ENCODE measurements around the gene TNP1.

The TNP1 gene, protein sequence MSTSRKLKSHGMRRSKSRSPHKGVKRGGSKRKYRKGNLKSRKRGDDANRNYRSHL

DNA sequence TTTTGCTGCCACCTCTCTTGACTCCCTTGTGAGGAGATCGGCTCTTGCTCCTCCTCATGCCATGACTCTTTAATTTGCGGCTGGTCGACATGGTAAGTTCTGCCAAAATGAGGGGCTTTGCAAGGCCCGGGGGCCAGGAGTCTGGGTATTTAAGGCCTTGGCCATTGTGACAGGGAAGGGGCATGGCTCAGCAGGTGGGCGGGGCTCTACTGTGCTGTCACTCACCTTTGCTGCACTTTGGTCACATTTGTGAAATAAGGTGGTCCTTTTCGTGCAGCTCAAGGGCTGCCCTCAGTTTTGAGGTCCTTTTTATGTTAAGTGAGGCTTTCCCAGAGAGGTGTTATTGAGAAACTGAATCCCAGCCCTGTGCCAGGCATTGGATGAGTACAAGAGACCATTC, at the start of gene TNP1:
Gene TNP1, minus strand, starts transcription at position 121 of the 400 bp plus-strand sequence. Its CDS starts 30 bp downstream, at position 91.
- no peak for DNase-seq

GRCh38 chr2:216908300-216908699, 48.4 kb upstream of the TNP1 start:
- no peak for DNase-seq

GRCh38 chr2:216905649-216906329, 45.9 kb upstream of the TNP1 start:
- DNase-seq = no peak

- no peak for DNase-seq
These were observed 45.1 kb upstream of the TNP1 start for GRCh38 chr2:216904974-216905373.

DNA sequence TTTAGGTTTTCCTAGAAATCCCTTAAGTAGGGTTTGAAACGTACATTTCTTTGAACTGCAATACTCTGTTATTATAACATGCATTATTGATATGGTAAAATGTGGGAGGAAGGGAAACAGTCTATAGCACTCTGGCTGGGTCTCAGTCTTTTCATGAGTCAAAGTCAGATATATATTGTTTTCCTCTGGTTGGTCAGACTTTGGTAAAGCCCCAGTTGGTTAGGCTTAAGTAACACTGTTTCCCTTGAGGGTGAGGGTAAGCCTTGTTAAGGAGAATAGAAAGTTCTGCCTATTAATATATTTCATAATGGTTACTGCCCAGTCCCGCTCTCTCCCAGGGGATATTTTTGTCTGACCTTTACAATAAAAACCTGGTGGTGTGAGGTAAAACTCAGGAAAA, 44.7 kb upstream of the TNP1 start:
- DNase-seq = no peak

DNA sequence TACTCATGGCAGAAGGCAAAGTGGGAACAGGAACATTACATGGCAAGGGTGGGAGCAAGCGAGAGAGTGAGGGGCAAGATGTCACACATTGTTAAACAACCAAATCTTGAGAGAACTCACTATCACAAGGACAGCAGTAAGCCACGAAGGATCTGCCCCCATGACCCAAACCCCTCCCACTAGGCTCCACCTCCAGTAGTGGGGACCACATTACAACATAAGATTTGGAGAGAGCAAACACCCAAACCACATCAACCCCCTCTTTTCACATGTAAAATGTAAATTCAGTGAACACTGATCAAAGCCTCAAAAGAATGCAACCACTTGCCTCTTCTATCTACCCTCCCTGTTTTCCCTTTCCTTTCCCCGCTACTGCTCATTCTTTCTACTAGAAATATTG, 43.6 kb upstream of the TNP1 start:
- DNase-seq = no peak

DNA sequence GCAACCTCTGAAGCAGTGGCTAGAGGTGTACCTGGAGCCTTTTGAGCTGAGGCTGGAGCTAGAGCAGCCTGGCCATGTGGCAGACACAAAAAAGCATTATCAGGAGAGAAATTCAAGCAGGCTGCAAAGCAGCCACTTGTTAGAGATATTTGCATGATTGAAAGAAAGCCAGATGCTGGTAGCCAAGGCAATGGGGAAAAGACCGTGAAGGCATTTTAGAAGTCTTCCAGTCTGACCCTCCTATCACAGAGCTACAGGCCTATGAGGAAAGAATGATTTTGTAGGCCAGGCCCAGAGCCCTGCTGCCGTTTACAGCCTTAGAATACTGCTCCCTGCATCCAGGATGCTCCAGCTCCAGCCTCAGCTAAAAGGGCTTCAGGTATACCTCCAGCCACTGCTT, 41.4 kb upstream of the TNP1 start:
- no peak for DNase-seq

DNA sequence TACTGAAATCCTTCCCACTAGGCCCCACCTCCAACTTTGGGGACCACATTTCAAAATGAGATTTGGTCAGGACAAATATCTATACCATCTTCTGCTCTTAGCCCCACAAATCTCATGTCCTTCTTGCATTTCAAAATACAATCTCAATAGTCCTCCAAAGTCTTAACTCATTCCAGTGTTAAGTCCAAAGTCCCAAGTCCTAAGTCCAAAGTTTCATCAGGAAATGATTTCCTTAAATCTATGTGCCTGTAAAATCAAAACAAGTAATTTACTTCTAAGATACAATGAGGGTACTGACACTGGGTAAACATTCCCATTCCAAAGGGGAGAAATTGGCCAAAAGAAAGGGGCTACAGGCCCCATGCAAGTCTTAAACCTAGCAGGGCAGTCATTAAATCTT, 40.5 kb upstream of the TNP1 start:
- DNase-seq = no peak

DNA sequence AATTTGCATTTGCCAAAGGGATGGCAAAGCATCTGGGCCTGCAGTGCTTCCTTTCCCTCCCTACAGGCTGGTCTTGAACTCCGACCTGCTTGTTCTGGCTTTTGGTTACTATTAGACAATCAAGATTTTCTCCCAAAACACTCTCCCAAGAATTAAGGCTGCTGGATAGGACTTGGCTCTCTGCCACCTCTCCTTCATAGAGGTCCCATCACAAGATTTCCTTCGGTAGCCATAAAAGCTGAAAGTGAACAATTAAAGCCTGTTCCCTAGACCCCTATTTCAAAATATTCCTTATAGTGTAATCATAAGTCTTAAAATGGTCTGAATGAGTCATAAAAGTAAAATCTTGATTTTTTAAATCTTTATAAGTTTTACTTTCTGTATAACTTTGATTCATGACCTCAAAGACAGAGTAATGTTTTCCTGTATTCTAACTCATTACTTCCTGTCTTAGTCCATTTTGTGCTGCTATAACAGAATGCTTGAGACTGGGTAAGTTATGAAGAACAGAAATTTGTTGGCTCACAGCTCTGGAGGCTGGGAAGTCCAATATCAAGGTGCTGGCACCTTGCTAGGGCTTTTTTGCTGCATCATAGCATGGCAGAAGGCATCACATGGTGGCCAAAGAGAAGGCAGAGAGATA, 37.8 kb upstream of the TNP1 start:
- no peak for DNase-seq

GRCh38 chr2:216890138-216890537, 30.3 kb upstream of the TNP1 start:
- DNase-seq = no peak

- no peak for DNase-seq
These were observed 29.2 kb upstream of the TNP1 start for GRCh38 chr2:216888887-216889622.

DNA sequence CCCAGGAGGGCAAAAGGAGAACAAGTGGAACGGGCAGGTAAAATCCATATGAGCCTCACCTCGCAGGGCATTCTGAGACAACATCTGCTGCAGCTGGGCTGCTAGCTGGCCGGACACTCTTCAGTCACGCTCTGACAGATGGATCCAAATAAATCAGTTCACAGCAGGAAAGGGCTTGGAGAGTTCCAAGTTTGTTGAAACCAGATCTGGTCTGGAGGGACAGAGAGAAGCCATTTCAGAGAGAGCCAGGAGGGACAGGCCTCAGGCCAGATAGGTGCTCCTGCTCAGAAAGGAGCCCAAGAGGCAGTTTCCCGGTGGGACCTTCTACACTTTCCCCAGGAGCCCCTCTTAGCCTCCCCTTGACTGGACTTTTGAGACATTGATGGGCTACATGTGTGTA, 28.2 kb upstream of the TNP1 start:
- DNase-seq = no peak

DNA sequence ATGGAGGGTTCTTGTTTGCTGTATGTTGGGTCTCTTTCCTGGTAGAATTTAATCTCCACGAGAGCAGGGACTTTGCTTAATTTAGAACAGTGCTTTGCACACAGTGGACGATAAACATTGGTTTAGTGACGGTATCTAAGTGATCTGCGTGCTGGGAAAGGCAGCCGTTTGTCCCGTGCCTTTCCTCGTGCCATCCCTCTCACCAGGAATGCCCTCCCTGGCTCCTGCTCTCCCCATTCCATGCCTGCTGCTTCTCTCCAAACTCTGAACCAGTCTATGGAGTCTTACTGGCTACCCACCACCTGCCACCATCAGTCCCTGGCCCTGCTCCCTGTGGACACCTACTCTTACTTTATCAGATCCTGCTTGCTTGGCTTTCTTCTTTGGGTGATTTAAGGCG, 27.3 kb upstream of the TNP1 start:
- DNase-seq = no peak

GRCh38 chr2:216885117-216885553, 25.3 kb upstream of the TNP1 start:
- no peak for DNase-seq

DNA sequence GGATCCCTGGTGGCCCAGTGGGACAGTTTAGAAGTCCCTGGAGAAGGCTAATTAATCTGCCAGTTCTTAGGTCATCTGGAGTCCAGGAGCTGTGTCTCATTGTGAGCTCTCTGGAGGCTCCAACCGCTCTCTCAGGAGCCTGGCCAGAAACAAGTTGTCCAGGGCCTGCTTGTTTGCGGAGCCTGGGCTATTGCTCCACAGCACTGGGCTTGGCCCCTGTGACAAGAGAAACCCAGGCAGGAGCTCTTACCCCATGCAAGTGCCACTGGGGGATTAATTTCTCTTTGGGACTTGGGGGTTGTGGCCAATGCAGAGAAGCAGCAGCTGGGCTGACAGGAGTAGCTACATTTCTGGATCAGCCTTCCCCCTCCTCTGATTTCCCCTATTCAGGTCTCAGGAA, 24.5 kb upstream of the TNP1 start:
- DNase-seq = no peak

- DNase-seq = no peak
These were observed 23.0 kb upstream of the TNP1 start for GRCh38 chr2:216882876-216883275.

- DNase-seq = no peak
These were observed 21.5 kb upstream of the TNP1 start for GRCh38 chr2:216881411-216881810.

DNA sequence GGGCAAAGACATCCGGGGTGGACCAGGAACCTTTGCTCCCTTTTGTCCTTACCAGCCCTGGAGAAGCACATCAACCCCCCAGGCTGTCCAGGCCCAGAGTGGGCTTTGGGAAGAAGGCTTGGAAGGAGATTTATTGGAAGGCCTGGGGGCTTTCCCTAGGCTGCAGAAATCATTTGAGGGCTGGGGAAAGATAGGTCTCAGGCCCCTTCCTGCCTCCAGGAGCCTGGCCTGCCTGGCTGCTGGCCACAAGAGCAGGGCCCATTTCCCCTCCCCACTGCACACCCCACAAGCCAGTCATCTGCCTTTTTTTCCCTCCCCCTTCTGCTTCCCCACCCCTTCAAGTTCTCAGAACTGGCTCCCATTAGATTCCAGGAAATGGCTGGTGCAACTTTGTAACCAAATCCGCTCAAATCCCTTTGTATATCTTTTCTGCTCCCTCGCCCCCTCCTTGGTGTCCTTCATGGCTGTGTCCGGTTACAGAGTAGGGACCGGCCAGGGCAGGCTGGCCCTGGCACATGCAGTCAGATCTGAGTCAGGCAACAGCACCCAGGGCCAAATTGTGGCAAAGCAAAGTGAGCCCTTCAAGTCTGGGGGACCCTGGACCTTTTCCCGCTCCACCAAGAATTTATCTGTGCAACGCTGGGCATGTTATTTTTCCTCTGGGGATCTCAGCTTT, 20.8 kb upstream of the TNP1 start:
- no peak for DNase-seq

DNA sequence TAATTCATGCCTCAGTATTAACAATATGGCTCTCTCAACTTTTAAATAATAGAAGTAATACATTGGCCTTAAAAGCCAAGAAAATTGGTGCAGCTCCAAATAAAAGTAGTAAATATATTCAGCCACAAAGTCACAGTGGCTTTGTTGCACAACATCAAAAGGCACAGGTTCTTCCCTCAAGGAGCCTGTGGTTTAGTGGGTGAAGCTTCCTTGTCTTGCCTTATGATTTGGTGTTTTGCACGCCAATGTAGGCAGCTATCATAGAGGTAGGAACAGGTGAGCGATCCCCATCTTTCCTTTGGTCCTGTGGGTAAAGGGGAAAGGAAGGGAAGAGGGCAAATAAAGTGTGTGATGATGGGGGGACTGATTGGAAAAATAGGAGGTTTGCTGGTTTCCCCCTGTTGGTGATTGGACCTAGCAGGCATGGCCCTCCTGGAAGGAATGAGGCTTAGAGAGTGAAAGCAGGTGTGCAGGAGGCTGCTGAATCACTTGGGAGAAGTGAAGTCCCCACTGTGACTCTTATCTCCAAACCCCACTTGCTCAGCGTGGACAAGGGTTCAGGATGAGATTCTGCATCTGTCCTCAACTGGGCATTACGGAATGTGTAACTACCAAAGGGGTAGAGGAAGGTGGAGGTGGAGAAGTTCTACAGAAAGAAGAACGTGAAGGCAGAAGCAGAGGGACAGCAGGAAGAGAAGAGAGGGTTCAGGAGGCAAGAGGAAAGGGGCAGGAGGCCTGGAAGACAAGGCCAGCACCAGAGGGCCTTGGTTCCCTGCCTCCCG, 20.1 kb upstream of the TNP1 start:
- DNase-seq = no peak

DNA sequence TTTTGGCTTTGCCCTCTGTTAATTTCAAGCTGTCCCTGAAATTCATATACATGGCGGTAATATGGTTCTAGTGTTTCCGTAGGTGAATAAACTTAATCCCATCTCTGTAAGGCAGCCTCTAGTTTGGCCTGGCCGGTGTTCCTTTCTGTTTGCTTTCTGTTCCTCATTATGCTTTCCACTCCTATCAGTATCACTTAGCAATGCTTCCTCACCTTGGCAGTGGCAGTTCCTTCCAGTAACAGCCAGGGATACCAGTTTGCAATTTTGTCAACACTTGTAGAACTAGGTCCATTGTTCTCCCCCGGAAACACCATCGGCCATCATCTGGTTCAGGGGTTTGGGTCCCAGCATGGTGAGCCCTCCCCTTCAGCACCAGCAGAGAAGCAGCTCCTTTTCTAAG, 18.2 kb upstream of the TNP1 start:
- no peak for DNase-seq

DNA sequence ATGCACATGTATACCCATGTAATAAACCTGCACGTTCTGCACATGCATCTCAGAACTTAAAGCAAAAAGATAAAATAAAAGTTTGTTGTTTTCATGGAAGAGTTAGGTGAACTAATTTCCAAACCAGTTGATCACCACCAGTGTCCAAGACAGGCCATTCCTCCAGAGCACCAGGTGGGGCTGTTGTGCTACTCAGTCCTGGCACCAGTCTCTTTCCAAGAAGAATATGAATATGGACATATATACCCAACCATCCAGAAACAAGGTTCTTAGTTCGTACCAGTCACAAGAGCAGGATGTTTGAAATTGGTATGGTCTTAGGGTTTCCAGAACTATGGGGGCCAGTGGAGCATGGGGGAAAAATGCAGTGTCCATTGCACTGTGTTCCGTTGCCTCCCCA, 17.2 kb upstream of the TNP1 start:
- no peak for DNase-seq

- DNase-seq = no peak
These were observed 16.0 kb upstream of the TNP1 start for GRCh38 chr2:216875862-216876261.

DNA sequence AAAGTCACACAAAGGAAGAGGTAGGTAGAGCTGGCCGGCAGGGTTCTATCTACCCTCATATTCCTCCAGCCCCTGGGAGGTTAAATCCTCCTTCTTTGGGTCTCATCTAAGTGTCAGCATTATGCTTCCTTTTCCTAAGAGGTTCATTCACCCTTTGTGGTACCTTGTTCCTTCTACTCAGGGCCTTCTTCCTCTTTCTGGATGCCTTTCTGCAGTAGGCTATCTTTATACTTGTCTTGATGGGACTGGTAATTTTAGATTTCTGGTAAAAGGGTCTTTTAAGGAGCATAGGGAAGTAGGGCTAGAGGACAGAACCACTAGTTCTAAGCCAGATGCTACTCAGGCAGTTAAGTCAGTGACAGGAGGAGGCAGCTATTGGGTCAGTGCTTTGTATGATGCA, 13.7 kb upstream of the TNP1 start:
- DNase-seq = peak; percentile 25

All from midbrain (tissue), 1 donor.